Esophagus squamous epithelium (tissue), 4 donors: ENCODE measurements around the gene SLC38A5.

Experiments used
- CTCF ChIP-seq, 6 experiments: fragments of 450-650 bp in 4 of 6; fragments of 200-600 bp in 2 of 6; sonication (generic) in 2 of 6; IDR thresholded peaks; one replicate each; pipeline ENCODE4 v1.5.1; 2016 to 2019; ENCODE audit warnings: antibody characterized with exemption in 6 of 6, mild to moderate bottlenecking in 4 of 6, moderate library complexity in 4 of 6
- POLR2A ChIP-seq, 4 donors: fragments of 450-650 bp; IDR thresholded peaks; one replicate each; pipeline ENCODE4 v1.6.1; 2017; ENCODE audit warnings: antibody characterized with exemption in 4 of 4, mild to moderate bottlenecking in 4 of 4, moderate library complexity in 3 of 4

DNA sequence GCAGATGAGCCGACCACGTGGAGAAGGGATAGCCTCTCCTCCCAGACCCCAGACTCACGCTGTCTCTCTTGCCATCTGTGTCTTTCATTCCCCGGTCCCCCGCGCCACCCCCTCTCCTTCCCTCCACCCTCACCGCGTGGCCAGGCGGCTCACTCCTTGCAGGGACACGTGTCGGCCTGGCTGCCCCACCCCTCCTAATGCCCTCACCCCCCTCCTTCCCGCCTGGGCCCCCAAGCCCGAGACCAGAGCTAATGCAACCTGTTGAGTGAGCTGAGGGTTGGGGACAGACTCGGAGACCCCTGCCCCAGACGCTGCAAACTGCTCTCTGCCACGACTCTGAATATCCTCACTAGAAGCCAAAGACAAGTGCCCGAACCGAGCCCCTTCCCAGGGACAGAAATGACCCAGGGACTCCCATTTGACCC is 1.8 kb downstream of the SLC38A5 start:
- TF ChIP-seq CTCF (IDR thresholded peaks at IDR 0.05) (no peak), POLR2A (IDR thresholded peaks at IDR 0.05) (no peak)
